Heart right ventricle (tissue), 16 donors: ENCODE measurements around the gene OGFOD3. TPM values are rescaled to one million over a fixed set of nuclear protein-coding genes. Genes with fewer than 3 reads are reported as not detected.

Experiments
- ATAC-seq, 8 donors: fragments of 200-7000 bp; cut with Tn5 transposase; one replicate each; pipeline ENCODE4 v1.9.1; 2020; ENCODE audit warnings: mild to moderate bottlenecking in 8 of 8, moderate library complexity in 8 of 8, moderate number of reproducible peaks in 1 of 8
- DNase-seq, 2 donors: peaks; one replicate each; pipeline ENCODE4 v3.0.0-alpha.2; 2020
- H3K27ac ChIP-seq, 10 donors: fragments of 200-600 bp; sonication (generic) in 2 of 10; one replicate each; pipeline versions ENCODE4 v1.5.0 to v1.8.0; 2020 to 2022; ENCODE audit warnings: mild to moderate bottlenecking in 3 of 10
- H3K27me3 ChIP-seq, 7 donors: fragments of 200-600 bp; one replicate each; pipeline ENCODE4 v1.8.0; 2021 to 2022; ENCODE audit warnings: mild to moderate bottlenecking in 2 of 7
- H3K36me3 ChIP-seq, 9 donors: fragments of 200-600 bp; sonication (generic) in 1 of 9; one replicate each; pipeline versions ENCODE4 v1.5.0 to v1.8.0; 2020 to 2022; ENCODE audit warnings: mild to moderate bottlenecking in 2 of 9
- H3K4me1 ChIP-seq, 9 donors: fragments of 200-600 bp; sonication (generic) in 1 of 9; one replicate each; pipeline versions ENCODE4 v1.5.0 to v1.8.0; 2020 to 2022; ENCODE audit warnings: mild to moderate bottlenecking in 4 of 9
- H3K4me3 ChIP-seq, 10 donors: fragments of 200-600 bp; sonication (generic) in 2 of 10; one replicate each; pipeline versions ENCODE4 v1.5.0 to v1.8.0; 2020 to 2022; ENCODE audit warnings: mild to moderate bottlenecking in 7 of 10, moderate library complexity in 2 of 10
- H3K9me3 ChIP-seq, 11 donors: fragments of 200-600 bp in 10 of 11; sonication (generic) in 2 of 11; one replicate each; pipeline versions ENCODE4 v1.5.0 to v1.8.0; 2013 to 2022; ENCODE audit warnings: mild to moderate bottlenecking in 2 of 11, control low read depth in 1 of 11, moderate library complexity in 1 of 11
- WGBS, 2 donors: extraction: QIAGEN DNeasy Blood & Tissue Kit; methylation state at CpG; one replicate each; pipeline ENCODE4 v1.1.7; 2013; ENCODE audit warnings: inconsistent platforms in 1 of 2; 5-methylcytosine and 5-hydroxymethylcytosine counted together
- intact Hi-C, 10 donors: fragments of 100-400 bp; cut with DNase I; formaldehyde crosslinking; loops; one replicate each; pipeline versions ENCODE4 v1.11.1 to v1.14.2; 2022
- polyA plus RNA-seq, 2 donors: library from polyadenylated mRNA; stranded (reverse); fragments of 200-250 nt; gene quantifications; one replicate each; pipeline ENCODE4 v1.2.3, GENCODE V29; 2013
- total RNA-seq, 10 donors: library from RNA; stranded (reverse); fragmentation: NEBNext Ultra II Directional in 3 of 10; extraction: Animal tissue kit (Norgen Biotek cat#: 25700) in 3 of 10; gene quantifications; one replicate each; pipeline versions ENCODE4 v1.2.1 to v1.2.4, GENCODE V29; 2021 to 2023
- TF ChIP-seq, protein P1 (sequence below), 9 donors: fragments of 200-600 bp; sonication (generic) in 2 of 9; IDR thresholded peaks; one replicate each; pipeline versions ENCODE4 v1.5.0 to v1.8.0; 2021 to 2022; ENCODE audit warnings: antibody characterized with exemption in 9 of 9, mild to moderate bottlenecking in 5 of 9, moderate library complexity in 1 of 9
- donor health status: Arrhythmogenic right ventricular cardiomyopathy.
- donor health status: ischemic (EF 13 %, LVEDD 7.1; RV severe dilation, severe dysfunction).
- donor health status: healthy with polysubstance abuse.
- donor health status: DM: no; HTN: yes; CAD: no.
- donor health status: DM: no; HTN: no; CAD: no.
- donor health status: ischemic (EF 25% LVEDD 6.9; RV normal size, moderate dysfunction).
- donor health status: ischemic (EF 25% LVEDD 5.7; RV mildly dilated, moderate dysfunction).
- donor health status: healthy.
- donor health status: DM: yes; HTN: yes; CAD: no.
- donor health status: Ischemic cardiomyopathy.
- donor health status: ischemic (EF 35%, LVEDD 5.7; RV mildly dilated, moderate dysfunction).
- donor health status: nonischemic (EF 11% LVEDD 7.7; RV severe dilation, severe dysfunction).
- donor health status: DM: yes; HTN: yes; CAD: no.
- donor health status: PGD.
- donor health status: ischemic (EF 29% LVEDD 5.4; RV normal size, mild dysfunction).
- donor health status: nonischemic (EF 23%, LVEDD 6.1; RV moderate dilation, normal function).

Gene OGFOD3
- total and polyA plus RNA-seq, 12 donors = 23.3 to 39.4 (median 30.8) TPM

DNA sequence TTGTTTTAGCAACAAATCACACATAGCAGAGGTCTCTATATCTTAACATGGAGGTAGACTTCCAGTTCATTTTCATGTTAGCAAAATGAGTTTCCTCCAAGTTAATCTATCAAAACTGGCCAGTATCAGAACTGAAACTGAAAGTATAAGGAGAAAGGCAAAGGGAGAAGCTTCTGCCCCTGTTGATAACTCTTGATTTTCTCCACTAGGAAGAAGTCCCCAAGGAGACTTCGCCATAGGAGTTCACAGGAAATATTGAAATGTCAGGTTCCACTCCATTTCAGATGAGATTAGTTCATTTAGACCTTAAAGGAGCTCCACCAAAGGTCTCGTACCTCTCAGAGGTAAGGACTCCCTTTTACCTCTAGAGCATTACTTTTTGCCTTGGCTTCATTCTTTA is 1.2 kb upstream of the OGFOD3 start:
- peak overlapping the region in 1 of 10 donors; percentile 92 for H3K27ac ChIP-seq
- peak overlapping the region in 5 of 10 donors; percentile 83 to 98 (median 88) for H3K4me3 ChIP-seq
- TF ChIP-seq, protein P1, sequence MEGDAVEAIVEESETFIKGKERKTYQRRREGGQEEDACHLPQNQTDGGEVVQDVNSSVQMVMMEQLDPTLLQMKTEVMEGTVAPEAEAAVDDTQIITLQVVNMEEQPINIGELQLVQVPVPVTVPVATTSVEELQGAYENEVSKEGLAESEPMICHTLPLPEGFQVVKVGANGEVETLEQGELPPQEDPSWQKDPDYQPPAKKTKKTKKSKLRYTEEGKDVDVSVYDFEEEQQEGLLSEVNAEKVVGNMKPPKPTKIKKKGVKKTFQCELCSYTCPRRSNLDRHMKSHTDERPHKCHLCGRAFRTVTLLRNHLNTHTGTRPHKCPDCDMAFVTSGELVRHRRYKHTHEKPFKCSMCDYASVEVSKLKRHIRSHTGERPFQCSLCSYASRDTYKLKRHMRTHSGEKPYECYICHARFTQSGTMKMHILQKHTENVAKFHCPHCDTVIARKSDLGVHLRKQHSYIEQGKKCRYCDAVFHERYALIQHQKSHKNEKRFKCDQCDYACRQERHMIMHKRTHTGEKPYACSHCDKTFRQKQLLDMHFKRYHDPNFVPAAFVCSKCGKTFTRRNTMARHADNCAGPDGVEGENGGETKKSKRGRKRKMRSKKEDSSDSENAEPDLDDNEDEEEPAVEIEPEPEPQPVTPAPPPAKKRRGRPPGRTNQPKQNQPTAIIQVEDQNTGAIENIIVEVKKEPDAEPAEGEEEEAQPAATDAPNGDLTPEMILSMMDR (IDR thresholded peaks at IDR 0.05) = no peak
- no peaks in the 10 kb centered on the region for H3K27me3 ChIP-seq
- ATAC-seq (no peak), DNase-seq (no peak)
- peaks cover 3 to 27% (median 15%) of the 10 kb centered on the region in 9 donors for H3K4me1 ChIP-seq
- intact Hi-C loops = loop anchor here in 5 of 10 donors (5.0 to 10.0 kb wide), 3 partner anchors 33 to 215 kb away; partner anchors contain the start of genes NARF (in 2 of the 5) and CYBC1 (in 1 of the 5)
- WGBS, 2 donors = 79 to 94% methylated on average over 2 of the region's 2 CpGs
- H3K9me3 ChIP-seq = peaks cover 0 to 10% (median 6%) of the 10 kb centered on the region in 11 donors
- peaks cover 0 to 19% (median 3%) of the 10 kb centered on the region in 9 donors for H3K36me3 ChIP-seq

- DNase-seq (no peak), ATAC-seq (no peak)
- Histone ChIP-seq H3K27ac (no peak overlapping the region), H3K4me3 (no peak overlapping the region), H3K9me3 (no peaks in the 10 kb centered on the region), H3K36me3 (peaks cover 0 to 22% (median 3%) of the 10 kb centered on the region in 9 donors), H3K4me1 (peaks cover 3 to 37% (median 20%) of the 10 kb centered on the region in 9 donors), H3K27me3 (no peaks in the 10 kb centered on the region)
- intact Hi-C loops = loop anchor here in 5 of 10 donors (5.0 to 10.0 kb wide), 3 partner anchors 36 to 212 kb away; partner anchors contain the start of genes NARF (in 2 of the 5) and CYBC1 (in 1 of the 5)
- TF ChIP-seq, protein P1 (IDR thresholded peaks at IDR 0.05) = no peak
- 90 to 93% methylated on average over 6 of the region's 6 CpGs for WGBS, 2 donors
Measured at GRCh38 chr17:82416771-82417170, 1.6 kb downstream of the OGFOD3 start.

DNA sequence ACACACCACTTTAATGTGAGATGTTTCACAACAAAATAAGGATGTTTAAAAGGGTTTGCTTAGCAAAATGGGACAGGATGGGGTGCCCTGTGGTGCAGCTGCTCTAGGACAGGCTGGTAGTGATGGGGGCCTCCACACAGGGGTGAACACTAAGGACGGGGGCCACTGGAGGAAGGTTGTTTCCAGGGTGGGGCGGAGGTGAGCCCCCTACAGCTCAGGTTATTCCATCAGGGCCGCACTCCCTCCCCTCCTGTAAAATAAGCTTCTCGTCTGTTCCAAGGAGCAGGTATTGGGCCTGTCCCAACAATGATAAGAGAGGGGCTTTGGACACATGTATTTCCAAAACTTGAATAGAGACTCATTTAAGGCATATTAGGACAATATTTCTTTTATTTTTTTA is 2.1 kb downstream of the OGFOD3 start:
- Histone ChIP-seq H3K4me1 (peaks cover 3 to 37% (median 20%) of the 10 kb centered on the region in 9 donors), H3K27me3 (no peaks in the 10 kb centered on the region), H3K27ac (no peak overlapping the region), H3K4me3 (no peak overlapping the region), H3K9me3 (no peaks in the 10 kb centered on the region), H3K36me3 (peaks cover 0 to 18% (median 3%) of the 10 kb centered on the region in 9 donors)
- no peak for DNase-seq
- intact Hi-C loops = loop anchor here in 5 of 10 donors (5.0 to 10.0 kb wide), 3 partner anchors 36 to 211 kb away; partner anchors contain the start of genes NARF (in 2 of the 5) and CYBC1 (in 1 of the 5)
- TF ChIP-seq, protein P1 (IDR thresholded peaks at IDR 0.05) = no peak
- no peak for ATAC-seq
- 92 to 95% methylated on average over 4 of the region's 4 CpGs for WGBS, 2 donors

GRCh38 chr17:82415786-82416185 is 2.6 kb downstream of the OGFOD3 start:
- ATAC-seq = no peak
- DNase-seq = no peak
- Histone ChIP-seq H3K27me3 (no peaks in the 10 kb centered on the region), H3K4me3 (no peak overlapping the region), H3K36me3 (peaks cover 0 to 16% (median 3%) of the 10 kb centered on the region in 9 donors), H3K9me3 (no peaks in the 10 kb centered on the region), H3K4me1 (peaks cover 3 to 37% (median 20%) of the 10 kb centered on the region in 9 donors), H3K27ac (no peak overlapping the region)
- WGBS, 2 donors = 92 to 94% methylated on average over 9 of the region's 9 CpGs
- TF ChIP-seq, protein P1 (IDR thresholded peaks at IDR 0.05) = no peak
- intact Hi-C loops = loop anchor here in 8 of 10 donors (2.0 to 10.0 kb wide), 5 partner anchors 37 to 211 kb away; partner anchors contain the start of genes NARF (in 2 of the 8) and CYBC1 (in 1 of the 8)
